Skeletal muscle cell (primary cell): ENCODE measurements around the gene C1orf210.
A peak's percentile ranks its signal among the peaks of the same experiment; 100 is the strongest.

Experiments used
- DNase-seq: peaks from one replicate; pipeline ENCODE4 v3.0.0-alpha.2; 2010; ENCODE audit warnings: low read depth
- H3K4me3 ChIP-seq: 2 replicates; pipeline ENCODE4 v1.5.1; 2011; ENCODE audit warnings: low read depth, mild to moderate bottlenecking, control low read depth, low read length, moderate library complexity

Gene C1orf210

DNA sequence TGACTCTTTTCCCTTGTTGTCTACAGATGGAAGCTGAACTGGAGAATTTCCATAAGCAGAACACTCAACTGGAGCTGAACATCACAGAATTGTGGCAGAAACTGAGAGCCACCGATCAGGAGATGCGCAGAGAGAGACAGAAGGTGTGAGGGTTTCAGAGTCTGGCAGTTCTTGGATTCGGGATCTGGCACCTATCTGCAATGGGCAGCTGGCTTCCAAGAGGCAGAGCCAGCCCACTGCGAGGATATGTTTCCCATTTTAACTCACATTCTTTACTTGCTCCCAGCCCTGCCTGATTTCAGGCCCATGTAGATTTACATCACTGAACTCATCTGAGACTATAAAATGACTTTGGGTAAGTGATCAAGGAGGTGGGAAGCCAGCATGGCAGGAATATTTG is 52.9 kb downstream of the C1orf210 start:
- H3K4me3 ChIP-seq, result no peak overlapping the region

DNA sequence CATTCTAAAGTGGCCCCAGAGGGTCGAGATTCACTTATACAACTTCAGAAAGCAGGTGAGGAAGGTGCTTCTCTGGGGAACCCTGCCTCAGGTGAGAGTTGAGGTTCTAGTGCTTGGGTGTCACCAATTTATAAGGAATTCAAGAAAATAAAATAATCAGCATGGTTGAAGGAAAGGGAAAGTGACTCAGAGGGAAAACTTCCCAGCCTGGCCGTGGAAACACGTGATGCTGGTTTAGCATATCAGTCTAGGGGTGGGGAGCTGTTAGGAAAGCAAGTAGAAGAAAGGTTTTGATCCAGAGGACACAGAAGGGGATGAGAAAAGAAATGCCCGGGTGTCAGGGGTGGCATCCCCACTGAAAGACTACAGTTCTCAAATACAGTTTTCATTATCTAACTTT is 53.3 kb downstream of the C1orf210 start:
- no peak overlapping the region for H3K4me3 ChIP-seq

More for the DNA sequence above, 52.9 kb downstream of the C1orf210 start:
- no peak for DNase-seq

More for the DNA sequence above, 53.3 kb downstream of the C1orf210 start:
- peak; percentile 22 for DNase-seq
